H9 (cell line): ENCODE data around the gene KIAA1328. TPM values are rescaled to one million over a fixed set of nuclear protein-coding genes. Genes with fewer than 3 reads are reported as not detected.

Experiments
- DNase-seq: peaks from one replicate; pipeline ENCODE4 v3.0.0-alpha.2; 2017
- H2AFZ ChIP-seq: one replicate; pipeline ENCODE4 v1.6.1; 2013; ENCODE audit warnings: mild to moderate bottlenecking, low read length, control low read depth, moderate library complexity
- H2AK5ac ChIP-seq: 2 replicates; pipeline ENCODE4 v1.6.1; 2013; ENCODE audit warnings: low read length, control low read depth, mixed read lengths; ENCODE audit not compliant: insufficient read length
- H2BK120ac ChIP-seq: one replicate; pipeline ENCODE4 v1.6.1; 2013; ENCODE audit warnings: low read depth, mild to moderate bottlenecking, low read length, control low read depth, inconsistent platforms; ENCODE audit not compliant: poor library complexity, severe bottlenecking
- H2BK12ac ChIP-seq: 2 replicates; pipeline ENCODE4 v1.6.1; 2013; ENCODE audit warnings: low read length, control low read depth, mixed read lengths, low read depth; ENCODE audit not compliant: insufficient read length
- H2BK15ac ChIP-seq: 2 replicates; pipeline ENCODE4 v1.6.1; 2013; ENCODE audit warnings: low read depth, low read length, control low read depth
- H2BK20ac ChIP-seq: one replicate; pipeline ENCODE4 v1.6.1; 2013; ENCODE audit warnings: low read depth, mild to moderate bottlenecking, low read length, control low read depth, inconsistent platforms; ENCODE audit not compliant: poor library complexity, severe bottlenecking
- H2BK5ac ChIP-seq: 2 replicates; pipeline ENCODE4 v1.6.1; 2013; ENCODE audit warnings: low read length, control low read depth, mixed read lengths; ENCODE audit not compliant: insufficient read length
- H3K14ac ChIP-seq: 2 replicates; pipeline ENCODE4 v1.6.1; 2013; ENCODE audit warnings: low read length, control low read depth; ENCODE audit not compliant: insufficient read depth
- H3K18ac ChIP-seq: 2 replicates; pipeline ENCODE4 v1.6.1; 2013; ENCODE audit warnings: low read depth, mild to moderate bottlenecking, mixed read lengths, low read length, control low read depth; ENCODE audit not compliant: insufficient read length
- H3K23ac ChIP-seq: 2 replicates; pipeline ENCODE4 v1.6.1; 2013; ENCODE audit warnings: low read length, control low read depth, mixed read lengths, low read depth; ENCODE audit not compliant: insufficient read length
- H3K23me2 ChIP-seq: 2 replicates; pipeline ENCODE4 v1.6.1; 2013; ENCODE audit warnings: low read depth, mild to moderate bottlenecking, mixed read lengths, low read length, control low read depth; ENCODE audit not compliant: insufficient read length, poor library complexity, severe bottlenecking
- H3K27ac ChIP-seq: 2 replicates; pipeline ENCODE4 v1.5.1; 2013; ENCODE audit warnings: low read length, control low read depth, mixed read lengths, low read depth; ENCODE audit not compliant: insufficient read length
- H3K27me3 ChIP-seq: 2 replicates; pipeline ENCODE4 v1.6.1; 2013; ENCODE audit warnings: low read length, control low read depth, inconsistent platforms; ENCODE audit not compliant: insufficient read depth
- H3K4ac ChIP-seq: 2 replicates; pipeline ENCODE4 v1.6.1; 2013; ENCODE audit warnings: low read depth, mild to moderate bottlenecking, control low read depth, inconsistent platforms, low read length, moderate library complexity
- H3K4me1 ChIP-seq: 2 replicates; pipeline ENCODE4 v1.6.1; 2013; ENCODE audit warnings: low read length, control low read depth, inconsistent platforms; ENCODE audit not compliant: insufficient read depth
- H3K4me2 ChIP-seq: 2 replicates; pipeline ENCODE4 v1.6.1; 2013; ENCODE audit warnings: low read length, control low read depth, mixed read lengths; ENCODE audit not compliant: insufficient read length, insufficient read depth
- H3K56ac ChIP-seq: 2 replicates; pipeline ENCODE4 v1.6.1; 2013; ENCODE audit warnings: low read depth, mild to moderate bottlenecking, mixed read lengths, low read length, control low read depth; ENCODE audit not compliant: insufficient read length
- H3K79me1 ChIP-seq: 2 replicates; pipeline ENCODE4 v1.6.1; 2013; ENCODE audit warnings: low read depth, mild to moderate bottlenecking, moderate library complexity, low read length, control low read depth, inconsistent platforms; ENCODE audit not compliant: insufficient read depth, poor library complexity, severe bottlenecking
- H3K79me2 ChIP-seq: 2 replicates; pipeline ENCODE4 v1.6.1; 2013; ENCODE audit warnings: low read length, control low read depth, inconsistent platforms; ENCODE audit not compliant: insufficient read depth
- H3K9ac ChIP-seq: 2 replicates; pipeline ENCODE4 v1.6.1; 2013; ENCODE audit warnings: low read length, control low read depth, mixed read lengths; ENCODE audit not compliant: insufficient read length; ENCODE audit errors: extremely low read depth
- H3K9me3 ChIP-seq: one replicate; pipeline ENCODE4 v1.6.1; 2013; ENCODE audit warnings: low read depth, low read length, inconsistent platforms; ENCODE audit not compliant: control insufficient read depth
- H3T11ph ChIP-seq: one replicate; pipeline ENCODE4 v1.6.1; 2013; ENCODE audit warnings: mild to moderate bottlenecking, low read length, control low read depth, inconsistent platforms
- H4K20me1 ChIP-seq: one replicate; pipeline ENCODE4 v1.6.1; 2013; ENCODE audit not compliant: control insufficient read depth, insufficient read length, insufficient read depth
- H4K5ac ChIP-seq: 2 replicates; pipeline ENCODE4 v1.6.1; 2013; ENCODE audit warnings: low read depth, mild to moderate bottlenecking, mixed read lengths, low read length, control low read depth; ENCODE audit not compliant: insufficient read length
- H4K8ac ChIP-seq: replicated peaks from 2 replicates; pipeline ENCODE4 v1.6.1; 2013; ENCODE audit warnings: low read length, control low read depth, mixed read lengths, low read depth; ENCODE audit not compliant: insufficient read length
- H4K91ac ChIP-seq: 2 replicates; pipeline ENCODE4 v1.6.1; 2013; ENCODE audit warnings: low read depth, mild to moderate bottlenecking, moderate library complexity, mixed read lengths, low read length, control low read depth; ENCODE audit not compliant: insufficient read length
- H3K27ac Mint-ChIP-seq, 3 experiments: 2 replicates in 2 of 3; 3 replicates in 1 of 3; pipeline ENCODE4 v1.8.0; 2020 to 2021; ENCODE audit warnings: mixed read lengths in 3 of 3, mild to moderate bottlenecking in 1 of 3, moderate library complexity in 1 of 3
- H3K27me3 Mint-ChIP-seq: 2 replicates; pipeline ENCODE4 v1.8.0; 2021; ENCODE audit warnings: low read depth, mild to moderate bottlenecking, moderate library complexity, mixed read lengths
- H3K36me3 Mint-ChIP-seq, 3 experiments: 2 replicates in 2 of 3; 3 replicates in 1 of 3; pipeline ENCODE4 v1.8.0; 2020 to 2021; ENCODE audit warnings: low read depth in 3 of 3, mixed read lengths in 3 of 3; ENCODE audit not compliant: insufficient read depth in 1 of 3
- H3K4me1 Mint-ChIP-seq, 2 experiments: 2 replicates each; pipeline ENCODE4 v1.8.0; 2020; ENCODE audit warnings: mixed read lengths in 2 of 2
- H3K4me3 Mint-ChIP-seq, 2 experiments: 2 replicates in 1 of 2; 3 replicates in 1 of 2; pipeline ENCODE4 v1.8.0; 2020 to 2021; ENCODE audit warnings: mild to moderate bottlenecking in 2 of 2, mixed read lengths in 2 of 2, moderate library complexity in 1 of 2
- H3K9me3 Mint-ChIP-seq, 2 experiments: 2 replicates in 1 of 2; 3 replicates in 1 of 2; pipeline ENCODE4 v1.8.0; 2020; ENCODE audit warnings: mild to moderate bottlenecking in 2 of 2, mixed read lengths in 2 of 2, moderate library complexity in 1 of 2
- WGBS: extraction: QIAGEN DNeasy Blood & Tissue Kit; methylation state at CpG from one replicate; pipeline ENCODE4 v1.1.7; 2013; ENCODE audit warnings: missing lambda C conversion rate, low lambda C conversion rate, mixed read lengths; ENCODE audit not compliant: insufficient read length; ENCODE audit errors: extremely low coverage; 5-methylcytosine and 5-hydroxymethylcytosine counted together
- total RNA-seq: library from RNA; stranded (reverse); gene quantifications from 2 replicates; pipeline ENCODE4 v1.2.1, GENCODE V29; 2021
- TF ChIP-seq, protein P1 (sequence below): fragments of 200-600 bp; sonication (generic); conservative IDR thresholded peaks from 3 replicates; pipeline ENCODE4 v1.8.0; 2021; ENCODE audit warnings: antibody characterized with exemption, mild to moderate bottlenecking

KIAA1328 gene
- total RNA-seq, 1 experiment from 2014 or later, result 4.9 TPM

DNA sequence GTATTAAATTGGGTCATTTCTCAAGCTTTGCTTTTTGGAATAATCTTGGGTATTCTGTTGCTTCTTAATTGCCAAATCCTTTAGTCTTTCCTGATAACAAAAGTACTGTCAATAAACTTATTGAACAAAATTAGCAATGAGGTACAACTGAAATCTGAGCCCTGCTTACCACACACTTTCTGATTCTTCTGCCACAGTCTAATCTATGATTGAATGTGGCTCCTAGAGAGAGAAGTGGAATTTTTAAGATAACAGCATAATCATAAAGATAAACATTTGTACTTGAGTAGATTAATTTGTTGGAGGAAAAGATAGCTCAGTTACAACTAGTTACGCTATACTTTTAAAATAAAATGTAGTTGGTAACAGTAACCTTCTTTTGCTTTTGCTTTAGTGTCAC is 381.9 kb downstream of the KIAA1328 start:
- no CpG with 5 or more reads among the region's 1 CpG for WGBS
- H3K56ac ChIP-seq, result no peak overlapping the region
- no peak overlapping the region for H4K8ac ChIP-seq

More for the DNA sequence above, 381.9 kb downstream of the KIAA1328 start:
- no peak overlapping the region for H4K5ac ChIP-seq
- H2BK20ac ChIP-seq, result no peak overlapping the region
- H3K9me3 Mint-ChIP-seq, result peaks cover 10 to 11% of the 10 kb centered on the region in 2 experiments
- no peak for DNase-seq
- no peak overlapping the region for H3T11ph ChIP-seq
- H2BK12ac ChIP-seq, result no peak overlapping the region
- TF ChIP-seq, protein P1, sequence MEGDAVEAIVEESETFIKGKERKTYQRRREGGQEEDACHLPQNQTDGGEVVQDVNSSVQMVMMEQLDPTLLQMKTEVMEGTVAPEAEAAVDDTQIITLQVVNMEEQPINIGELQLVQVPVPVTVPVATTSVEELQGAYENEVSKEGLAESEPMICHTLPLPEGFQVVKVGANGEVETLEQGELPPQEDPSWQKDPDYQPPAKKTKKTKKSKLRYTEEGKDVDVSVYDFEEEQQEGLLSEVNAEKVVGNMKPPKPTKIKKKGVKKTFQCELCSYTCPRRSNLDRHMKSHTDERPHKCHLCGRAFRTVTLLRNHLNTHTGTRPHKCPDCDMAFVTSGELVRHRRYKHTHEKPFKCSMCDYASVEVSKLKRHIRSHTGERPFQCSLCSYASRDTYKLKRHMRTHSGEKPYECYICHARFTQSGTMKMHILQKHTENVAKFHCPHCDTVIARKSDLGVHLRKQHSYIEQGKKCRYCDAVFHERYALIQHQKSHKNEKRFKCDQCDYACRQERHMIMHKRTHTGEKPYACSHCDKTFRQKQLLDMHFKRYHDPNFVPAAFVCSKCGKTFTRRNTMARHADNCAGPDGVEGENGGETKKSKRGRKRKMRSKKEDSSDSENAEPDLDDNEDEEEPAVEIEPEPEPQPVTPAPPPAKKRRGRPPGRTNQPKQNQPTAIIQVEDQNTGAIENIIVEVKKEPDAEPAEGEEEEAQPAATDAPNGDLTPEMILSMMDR, result no peak
- H3K23ac ChIP-seq, result no peak overlapping the region
- H3K23me2 ChIP-seq, result no peaks in the 10 kb centered on the region
- peaks cover 25% of the 10 kb centered on the region for H3K27me3 Mint-ChIP-seq
- no peak overlapping the region for H3K4me3 Mint-ChIP-seq
- H2AFZ ChIP-seq, result no peak overlapping the region
- no peak overlapping the region for H3K4ac ChIP-seq
- H2AK5ac ChIP-seq, result no peak overlapping the region
- H3K36me3 Mint-ChIP-seq, result peaks cover 2 to 5% (median 2%) of the 10 kb centered on the region in 3 experiments; a peak in 4 of 7 replicates
- H3K18ac ChIP-seq, result no peak overlapping the region
- H3K4me1 Mint-ChIP-seq, result peaks cover 2% of the 10 kb centered on the region in 2 experiments; a peak in 2 of 4 replicates
- no peaks in the 10 kb centered on the region for H3K9me3 ChIP-seq
- no peak overlapping the region for H2BK15ac ChIP-seq
- no peaks in the 10 kb centered on the region for H3K4me1 ChIP-seq
- H4K20me1 ChIP-seq, result no peaks in the 10 kb centered on the region
- no peak overlapping the region for H4K91ac ChIP-seq
- no peak overlapping the region for H2BK120ac ChIP-seq
- H3K79me2 ChIP-seq, result no peaks in the 10 kb centered on the region
- H2BK5ac ChIP-seq, result no peak overlapping the region
- no peak overlapping the region for H3K27ac Mint-ChIP-seq
- no peak overlapping the region for H3K9ac ChIP-seq
- H3K27ac ChIP-seq, result no peak overlapping the region
- H3K27me3 ChIP-seq, result no peaks in the 10 kb centered on the region; the same call in 1 of the 2 replicates
- H3K14ac ChIP-seq, result no peak overlapping the region
- H3K4me2 ChIP-seq, result no peak overlapping the region
- H3K79me1 ChIP-seq, result no peaks in the 10 kb centered on the region
